ENCODE data around the gene TRAM2.

- TF ChIP-seq, protein P1, sequence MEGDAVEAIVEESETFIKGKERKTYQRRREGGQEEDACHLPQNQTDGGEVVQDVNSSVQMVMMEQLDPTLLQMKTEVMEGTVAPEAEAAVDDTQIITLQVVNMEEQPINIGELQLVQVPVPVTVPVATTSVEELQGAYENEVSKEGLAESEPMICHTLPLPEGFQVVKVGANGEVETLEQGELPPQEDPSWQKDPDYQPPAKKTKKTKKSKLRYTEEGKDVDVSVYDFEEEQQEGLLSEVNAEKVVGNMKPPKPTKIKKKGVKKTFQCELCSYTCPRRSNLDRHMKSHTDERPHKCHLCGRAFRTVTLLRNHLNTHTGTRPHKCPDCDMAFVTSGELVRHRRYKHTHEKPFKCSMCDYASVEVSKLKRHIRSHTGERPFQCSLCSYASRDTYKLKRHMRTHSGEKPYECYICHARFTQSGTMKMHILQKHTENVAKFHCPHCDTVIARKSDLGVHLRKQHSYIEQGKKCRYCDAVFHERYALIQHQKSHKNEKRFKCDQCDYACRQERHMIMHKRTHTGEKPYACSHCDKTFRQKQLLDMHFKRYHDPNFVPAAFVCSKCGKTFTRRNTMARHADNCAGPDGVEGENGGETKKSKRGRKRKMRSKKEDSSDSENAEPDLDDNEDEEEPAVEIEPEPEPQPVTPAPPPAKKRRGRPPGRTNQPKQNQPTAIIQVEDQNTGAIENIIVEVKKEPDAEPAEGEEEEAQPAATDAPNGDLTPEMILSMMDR (conservative IDR thresholded peaks at IDR 0.05; ENCODE audit: low read depth, low read length), result no peak
- no peak for TF ChIP-seq RFX5 (IDR thresholded peaks at IDR 0.05; ENCODE audit: low read depth, low read length)
- no peak for TF ChIP-seq RAD21 (IDR thresholded peaks at IDR 0.05; ENCODE audit: low read length)
These were observed 24.6 kb downstream of the TRAM2 start for GRCh38 chr6:52552278-52552643.

All from IMR-90 (cell line).